Nephron (organoid): Measurements from ENCODE around the gene ZSCAN16.
"Not testable (repeated sequence)": the region's sequence is repeated elsewhere in the genome, so short reads cannot be mapped to it uniquely, and the experiment has no call there.

Source experiments
- H3K27ac Mint-ChIP-seq, 3 experiments: 2 replicates each; pipeline ENCODE4 v1.8.0; 2020; ENCODE audit warnings: mixed read lengths in 3 of 3, mild to moderate bottlenecking in 2 of 3, moderate library complexity in 1 of 3
- H3K27me3 Mint-ChIP-seq: 2 replicates; pipeline ENCODE4 v1.8.0; 2021; ENCODE audit warnings: low read depth, mild to moderate bottlenecking, moderate library complexity, mixed read lengths
- H3K36me3 Mint-ChIP-seq: 2 replicates; pipeline ENCODE4 v1.8.0; 2020; ENCODE audit warnings: low read depth, mixed read lengths
- H3K4me1 Mint-ChIP-seq: 2 replicates; pipeline ENCODE4 v1.8.0; 2020; ENCODE audit warnings: mixed read lengths
- H3K4me3 Mint-ChIP-seq, 3 experiments: 2 replicates each; pipeline ENCODE4 v1.8.0; 2020; ENCODE audit warnings: mild to moderate bottlenecking in 3 of 3, mixed read lengths in 3 of 3, moderate library complexity in 2 of 3
- H3K9me3 Mint-ChIP-seq: 2 replicates; pipeline ENCODE4 v1.8.0; 2020; ENCODE audit warnings: mixed read lengths
- CTCF ChIP-seq, 3 experiments: fragments of 200-600 bp; sonication (generic); IDR thresholded peaks; one replicate each; pipeline ENCODE4 v1.5.0; 2021; ENCODE audit warnings: antibody characterized with exemption in 3 of 3; ENCODE audit not compliant: unreplicated experiment in 3 of 3

The ZSCAN16 gene

GRCh38 chr6:28124350-28124970, at the start of gene ZSCAN16:
ZSCAN16 (plus strand) TSS chr6:28124609; CDS start chr6:28125444, 835 bp downstream.
- Mint-ChIP-seq H3K27ac (peak within 1 kb of the TSS; percentile 84 to 90 (median 88)), H3K27me3 (no peaks in the 10 kb centered on the region), H3K9me3 (no peaks in the 10 kb centered on the region), H3K4me3 (peak within 1 kb of the TSS; percentile 96 to 97 (median 96)), H3K4me1 (peaks cover 15% of the 10 kb centered on the region), H3K36me3 (peaks cover 44% of the 10 kb centered on the region)
- TF ChIP-seq CTCF (IDR thresholded peaks at IDR 0.05; ENCODE audit: unreplicated experiment in 3 of 3): no peak

- Mint-ChIP-seq H3K9me3 (no peaks in the 10 kb centered on the region), H3K36me3 (no peaks in the 10 kb centered on the region), H3K27me3 (no peaks in the 10 kb centered on the region), H3K4me3 (peak overlapping the region in 2 of 3 experiments; percentile 98 to 99), H3K27ac (no peak overlapping the region), H3K4me1 (peaks cover 15% of the 10 kb centered on the region)
- no peak for TF ChIP-seq CTCF (IDR thresholded peaks at IDR 0.05; ENCODE audit: unreplicated experiment in 3 of 3)
Measured at GRCh38 chr6:28078050-28078449, 46.4 kb upstream of the ZSCAN16 start.

- H3K4me1 Mint-ChIP-seq: peaks cover 15% of the 10 kb centered on the region
- no peaks in the 10 kb centered on the region for H3K9me3 Mint-ChIP-seq
- H3K36me3 Mint-ChIP-seq: no peaks in the 10 kb centered on the region
- H3K27ac Mint-ChIP-seq: peak overlapping the region in 1 of 3 experiments; percentile 36
- H3K4me3 Mint-ChIP-seq: peak overlapping the region; percentile 98 to 99 (median 99)
- no peak for TF ChIP-seq CTCF (IDR thresholded peaks at IDR 0.05; ENCODE audit: unreplicated experiment in 3 of 3)
- no peaks in the 10 kb centered on the region for H3K27me3 Mint-ChIP-seq
Measured at GRCh38 chr6:28078836-28079235, 45.6 kb upstream of the ZSCAN16 start.

- Mint-ChIP-seq H3K4me3 (peak within 1 kb of the TSS; percentile 98 to 99 (median 99)), H3K4me1 (peaks cover 15% of the 10 kb centered on the region), H3K27ac (peak within 1 kb of the TSS; percentile 89 to 97 (median 97))
- peak in 1 of 3 experiments; percentile 10 for TF ChIP-seq CTCF (IDR thresholded peaks at IDR 0.05; ENCODE audit: unreplicated experiment in 3 of 3)
- not testable (repeated sequence) for H3K9me3 Mint-ChIP-seq, H3K36me3 Mint-ChIP-seq, H3K27me3 Mint-ChIP-seq
Measured at GRCh38 chr6:28080381-28080630, 44.1 kb upstream of the ZSCAN16 start, which contains the start of gene ZNF165. ZNF165 (plus strand) TSS chr6:28080568; CDS start chr6:28085481, 4,913 bp downstream.

- Mint-ChIP-seq H3K4me3 (peak overlapping the region; percentile 98 to 99 (median 99)), H3K4me1 (peaks cover 15% of the 10 kb centered on the region), H3K9me3 (no peaks in the 10 kb centered on the region), H3K27ac (peak overlapping the region; percentile 89 to 97 (median 97)), H3K27me3 (no peaks in the 10 kb centered on the region), H3K36me3 (peaks cover 5% of the 10 kb centered on the region)
- no peak for TF ChIP-seq CTCF (IDR thresholded peaks at IDR 0.05; ENCODE audit: unreplicated experiment in 3 of 3)
Measured at GRCh38 chr6:28080631-28081485, 43.6 kb upstream of the ZSCAN16 start.
